HG03064 (cell line): ENCODE results near the gene AATK.

Source experiments
- ATAC-seq: cut with Tn5 transposase; IDR thresholded peaks from one replicate; pipeline ENCODE4 v1.9.1; 2021; ENCODE audit warnings: low read depth; ENCODE audit not compliant: unreplicated experiment

AATK gene, protein sequence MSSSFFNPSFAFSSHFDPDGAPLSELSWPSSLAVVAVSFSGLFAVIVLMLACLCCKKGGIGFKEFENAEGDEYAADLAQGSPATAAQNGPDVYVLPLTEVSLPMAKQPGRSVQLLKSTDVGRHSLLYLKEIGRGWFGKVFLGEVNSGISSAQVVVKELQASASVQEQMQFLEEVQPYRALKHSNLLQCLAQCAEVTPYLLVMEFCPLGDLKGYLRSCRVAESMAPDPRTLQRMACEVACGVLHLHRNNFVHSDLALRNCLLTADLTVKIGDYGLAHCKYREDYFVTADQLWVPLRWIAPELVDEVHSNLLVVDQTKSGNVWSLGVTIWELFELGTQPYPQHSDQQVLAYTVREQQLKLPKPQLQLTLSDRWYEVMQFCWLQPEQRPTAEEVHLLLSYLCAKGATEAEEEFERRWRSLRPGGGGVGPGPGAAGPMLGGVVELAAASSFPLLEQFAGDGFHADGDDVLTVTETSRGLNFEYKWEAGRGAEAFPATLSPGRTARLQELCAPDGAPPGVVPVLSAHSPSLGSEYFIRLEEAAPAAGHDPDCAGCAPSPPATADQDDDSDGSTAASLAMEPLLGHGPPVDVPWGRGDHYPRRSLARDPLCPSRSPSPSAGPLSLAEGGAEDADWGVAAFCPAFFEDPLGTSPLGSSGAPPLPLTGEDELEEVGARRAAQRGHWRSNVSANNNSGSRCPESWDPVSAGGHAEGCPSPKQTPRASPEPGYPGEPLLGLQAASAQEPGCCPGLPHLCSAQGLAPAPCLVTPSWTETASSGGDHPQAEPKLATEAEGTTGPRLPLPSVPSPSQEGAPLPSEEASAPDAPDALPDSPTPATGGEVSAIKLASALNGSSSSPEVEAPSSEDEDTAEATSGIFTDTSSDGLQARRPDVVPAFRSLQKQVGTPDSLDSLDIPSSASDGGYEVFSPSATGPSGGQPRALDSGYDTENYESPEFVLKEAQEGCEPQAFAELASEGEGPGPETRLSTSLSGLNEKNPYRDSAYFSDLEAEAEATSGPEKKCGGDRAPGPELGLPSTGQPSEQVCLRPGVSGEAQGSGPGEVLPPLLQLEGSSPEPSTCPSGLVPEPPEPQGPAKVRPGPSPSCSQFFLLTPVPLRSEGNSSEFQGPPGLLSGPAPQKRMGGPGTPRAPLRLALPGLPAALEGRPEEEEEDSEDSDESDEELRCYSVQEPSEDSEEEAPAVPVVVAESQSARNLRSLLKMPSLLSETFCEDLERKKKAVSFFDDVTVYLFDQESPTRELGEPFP (N-terminal part only)

GRCh38 chr17:81166033-81166492 is at the start of gene AATK:
TSS of gene AATK (minus strand) at chr17:81166221. CDS start at chr17:81165992, 229 bp downstream.
- ATAC-seq = no peak

DNA sequence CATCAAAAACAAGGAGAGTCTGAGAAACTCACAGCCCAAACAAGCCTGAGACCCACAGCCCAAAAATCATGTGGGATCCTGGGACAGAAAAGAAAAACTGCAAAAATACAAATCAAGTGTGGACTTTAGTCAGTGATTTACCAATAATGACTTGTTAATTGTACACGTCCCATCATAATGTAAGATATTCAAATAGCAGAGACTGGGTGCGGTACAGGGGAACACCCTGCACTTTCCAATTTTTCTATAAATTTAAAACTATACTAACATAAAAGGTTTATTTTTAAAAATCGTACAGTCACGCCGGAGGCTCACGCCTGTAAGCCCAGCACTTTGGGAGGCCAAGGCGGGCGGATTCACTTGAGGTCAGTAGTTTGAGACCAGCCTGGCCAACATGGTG is 48.0 kb upstream of the AATK start:
- ATAC-seq = no peak

DNA sequence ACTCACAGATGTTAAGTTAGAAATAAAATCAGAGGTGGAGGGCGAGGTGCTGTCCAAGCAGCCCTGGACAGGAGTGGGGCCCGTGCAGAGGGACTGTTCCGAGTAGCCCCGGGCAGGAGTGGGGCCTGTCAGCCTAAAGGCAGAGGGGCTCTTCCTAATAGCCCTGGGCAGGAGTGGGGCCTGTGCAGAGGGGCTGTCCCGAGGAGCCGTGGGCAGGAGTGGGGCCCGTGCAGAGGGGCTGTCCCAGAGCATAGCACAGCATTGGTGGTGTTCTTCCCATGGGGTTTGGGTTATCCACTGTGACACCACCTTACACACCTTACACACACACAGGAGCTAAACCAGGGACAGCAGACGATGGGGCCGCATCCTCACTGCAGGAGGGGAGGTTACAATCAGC is 46.3 kb upstream of the AATK start:
- ATAC-seq = no peak

DNA sequence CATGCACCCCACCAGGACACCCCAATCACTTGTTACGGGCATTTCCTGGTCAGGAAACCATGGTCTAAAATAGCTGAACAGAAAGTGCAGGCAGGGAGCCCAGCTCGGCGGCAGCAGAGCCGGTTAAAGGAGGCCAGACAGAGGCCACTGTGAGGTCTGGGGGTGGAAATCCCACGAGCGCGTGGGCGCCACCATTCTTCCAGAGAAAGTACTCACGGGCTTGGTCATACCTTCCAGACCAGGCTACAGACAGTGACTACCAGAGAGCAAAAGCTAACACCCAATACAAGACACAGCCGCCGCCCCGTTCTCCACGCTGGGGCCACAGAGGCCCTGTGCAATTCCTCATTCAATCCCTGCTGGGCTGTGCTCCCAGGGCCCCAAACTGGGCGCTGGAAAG is 44.8 kb upstream of the AATK start:
- no peak for ATAC-seq

DNA sequence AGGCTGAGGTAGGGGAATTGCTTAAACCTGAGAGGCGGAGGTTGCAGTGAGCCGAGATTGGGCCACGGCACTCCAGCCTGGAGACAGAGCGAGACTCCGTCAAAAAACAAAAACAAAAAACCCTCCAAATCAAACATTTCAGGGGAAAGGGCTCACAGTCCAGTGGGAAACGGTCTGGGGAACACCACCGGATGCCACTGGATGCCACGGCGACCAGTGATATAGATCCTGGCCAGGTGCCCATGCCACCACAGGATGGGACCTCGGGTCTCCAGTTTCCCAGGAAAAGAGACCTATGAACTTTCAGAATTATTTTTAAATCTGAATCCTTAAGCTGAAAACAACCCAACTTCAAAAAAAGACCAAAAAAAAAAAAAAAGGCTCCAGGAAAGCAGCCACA is 44.4 kb upstream of the AATK start:
- ATAC-seq = no peak

DNA sequence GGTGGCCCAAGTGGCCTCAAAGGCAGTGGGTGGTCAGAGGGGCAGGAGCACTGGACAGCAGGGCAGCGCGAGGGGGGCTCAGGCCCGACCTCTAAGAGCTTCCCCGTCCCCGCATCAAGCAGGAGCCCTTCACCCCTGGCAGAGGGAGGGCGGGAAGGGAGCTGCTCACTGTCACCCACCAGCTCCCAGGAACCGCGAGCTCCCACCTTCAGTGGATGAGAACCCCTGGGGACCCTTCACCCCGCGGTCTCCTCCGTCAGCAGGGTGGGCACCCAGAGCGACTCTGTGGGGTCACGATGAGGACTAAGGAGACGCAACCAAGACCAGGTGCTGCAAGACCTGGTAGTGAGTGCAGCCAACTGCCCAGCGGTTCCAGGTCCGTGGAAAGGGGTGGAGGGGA is 43.1 kb upstream of the AATK start:
- ATAC-seq = no peak

DNA sequence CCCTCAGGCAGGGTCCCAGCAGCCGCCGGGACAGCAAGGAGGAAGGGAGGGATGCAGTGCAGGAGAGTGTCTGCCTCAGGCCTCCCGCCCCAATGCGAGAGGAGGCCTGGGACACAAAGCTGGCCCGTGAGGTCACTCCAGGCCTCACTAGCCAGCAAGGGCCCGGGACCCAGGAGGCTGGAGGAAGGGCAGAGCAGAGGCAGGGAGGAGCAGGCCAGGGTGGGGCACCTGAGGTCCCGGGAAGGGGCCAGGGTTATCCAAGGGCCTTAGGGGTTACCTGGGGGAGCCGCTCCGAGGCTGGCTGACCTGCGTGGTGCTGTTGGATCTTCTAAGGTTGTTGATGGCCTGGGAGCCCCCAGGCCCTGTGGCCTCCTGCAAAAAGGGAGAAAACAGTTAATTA is 42.6 kb upstream of the AATK start:
- ATAC-seq = no peak

GRCh38 chr17:81207610-81208581 is 41.9 kb upstream of the AATK start:
- no peak for ATAC-seq

- no peak for ATAC-seq
Measured at GRCh38 chr17:81206657-81207056, 40.6 kb upstream of the AATK start.

DNA sequence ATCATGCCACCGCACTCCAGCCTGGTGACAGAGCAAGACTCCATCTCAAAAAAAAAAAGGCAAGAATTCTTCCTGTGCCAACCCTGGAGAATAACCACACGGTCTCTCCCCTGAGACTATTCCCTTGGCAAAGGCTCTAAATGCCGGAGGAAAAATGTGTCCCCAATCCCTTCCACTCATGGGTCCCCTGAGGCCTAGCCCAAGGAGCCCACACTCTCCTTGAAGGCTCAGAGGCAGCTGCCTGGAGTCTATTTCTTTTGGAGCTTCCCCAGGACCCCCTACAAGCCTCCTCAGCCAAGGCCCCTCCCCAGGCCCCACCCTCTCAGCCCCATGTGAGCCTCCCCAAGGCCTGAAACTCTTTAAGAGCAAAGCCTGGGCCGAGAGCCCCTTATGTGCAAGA is 40.1 kb upstream of the AATK start:
- no peak for ATAC-seq

- no peak for ATAC-seq
Measured at GRCh38 chr17:81204578-81204977, 38.6 kb upstream of the AATK start.

- ATAC-seq = no peak
Measured at GRCh38 chr17:81203136-81203535, 37.1 kb upstream of the AATK start.

GRCh38 chr17:81202318-81202717 is 36.3 kb upstream of the AATK start:
- ATAC-seq = no peak

DNA sequence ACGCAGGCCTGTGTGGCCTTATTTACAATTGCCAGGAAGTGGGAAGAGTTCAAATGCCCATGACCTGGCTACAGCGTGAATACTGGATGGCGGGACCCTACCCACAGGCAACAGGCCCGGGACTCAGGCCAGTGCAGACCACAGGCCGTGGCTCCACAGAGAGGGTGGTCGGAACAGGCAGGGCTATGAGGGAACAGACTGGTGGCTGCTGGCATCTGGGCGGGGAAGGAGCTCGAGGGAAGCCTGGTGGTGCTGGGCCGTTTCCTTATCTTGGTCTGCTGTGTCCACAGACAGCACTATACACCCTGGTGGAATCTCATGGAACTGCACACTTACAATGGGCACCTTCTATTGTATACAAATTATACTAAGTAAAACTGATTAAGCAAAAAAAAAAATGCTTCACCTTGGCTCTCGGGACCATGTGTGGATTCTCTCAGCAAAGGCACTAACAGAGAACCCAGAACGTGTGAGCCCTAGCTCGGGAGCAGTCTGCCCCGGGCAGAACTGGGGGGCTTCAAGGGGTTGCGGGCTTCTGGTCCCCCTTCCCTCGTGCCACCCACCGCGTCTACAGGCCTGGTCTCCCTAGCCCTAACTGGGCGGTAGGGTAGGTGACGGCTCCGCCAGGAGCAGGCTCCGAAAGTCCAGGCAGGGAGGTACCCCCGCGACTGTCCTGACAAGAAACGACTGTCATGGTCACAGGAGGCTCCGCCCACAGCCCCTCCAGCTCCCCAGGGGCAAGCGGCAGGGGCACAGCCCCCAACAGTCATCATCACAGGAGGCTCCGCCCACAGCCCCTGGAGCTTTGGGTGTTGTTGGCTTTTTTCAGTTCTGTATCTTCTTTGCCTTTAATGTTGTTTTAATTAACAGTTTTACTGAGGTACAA is 34.9 kb upstream of the AATK start:
- no peak for ATAC-seq

GRCh38 chr17:81200201-81200600 is 34.2 kb upstream of the AATK start:
- no peak for ATAC-seq

DNA sequence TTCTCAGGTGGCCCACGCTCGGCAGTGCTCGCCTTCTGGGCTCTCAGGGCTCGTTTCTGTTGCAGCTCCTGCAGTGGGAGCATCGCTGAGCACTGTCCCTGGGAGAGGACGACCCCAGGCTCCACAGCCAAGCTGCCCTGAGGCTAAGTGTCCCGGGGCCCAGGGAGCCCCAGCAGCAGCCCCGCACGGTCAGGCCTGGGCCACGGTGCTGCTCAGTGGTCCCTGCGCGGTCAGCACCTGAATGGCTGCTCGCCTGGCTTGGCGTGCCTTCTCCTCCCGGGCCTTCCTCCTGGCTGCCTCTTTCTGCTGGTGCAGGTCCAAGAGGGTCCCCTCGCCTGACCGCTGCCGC is 33.4 kb upstream of the AATK start:
- ATAC-seq = no peak

DNA sequence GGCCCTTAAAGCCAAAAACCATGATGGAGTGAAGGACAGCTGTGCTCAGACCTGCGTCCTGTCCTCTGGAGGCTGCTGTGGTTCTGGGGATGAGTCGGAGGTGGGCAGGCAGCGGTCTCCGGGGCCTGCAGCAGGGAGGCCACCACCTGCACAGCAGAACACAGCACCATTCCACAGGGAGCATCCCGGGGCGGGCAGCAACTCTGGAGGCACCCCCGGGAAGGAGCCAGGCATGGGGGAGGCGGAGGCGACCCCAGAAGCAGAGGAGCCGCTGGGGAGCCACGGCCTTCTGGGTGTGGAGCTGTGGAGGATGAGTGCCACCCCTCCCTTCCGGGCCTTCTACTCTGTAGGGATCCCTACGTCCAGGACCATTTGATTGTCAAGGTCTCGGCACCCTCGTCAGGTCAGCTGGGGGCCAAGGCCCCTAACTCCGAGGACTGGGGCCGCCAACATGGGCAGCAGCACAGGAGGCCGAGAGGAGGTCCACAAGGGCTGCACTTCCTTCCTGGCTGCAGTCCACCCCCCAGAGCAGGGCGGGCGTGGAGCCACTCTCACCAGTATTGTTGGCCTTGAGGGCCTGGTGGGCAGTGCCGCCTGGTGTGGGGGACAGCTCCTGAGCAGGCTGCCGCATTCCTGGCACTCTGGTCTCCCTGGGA is 32.9 kb upstream of the AATK start:
- no peak for ATAC-seq

DNA sequence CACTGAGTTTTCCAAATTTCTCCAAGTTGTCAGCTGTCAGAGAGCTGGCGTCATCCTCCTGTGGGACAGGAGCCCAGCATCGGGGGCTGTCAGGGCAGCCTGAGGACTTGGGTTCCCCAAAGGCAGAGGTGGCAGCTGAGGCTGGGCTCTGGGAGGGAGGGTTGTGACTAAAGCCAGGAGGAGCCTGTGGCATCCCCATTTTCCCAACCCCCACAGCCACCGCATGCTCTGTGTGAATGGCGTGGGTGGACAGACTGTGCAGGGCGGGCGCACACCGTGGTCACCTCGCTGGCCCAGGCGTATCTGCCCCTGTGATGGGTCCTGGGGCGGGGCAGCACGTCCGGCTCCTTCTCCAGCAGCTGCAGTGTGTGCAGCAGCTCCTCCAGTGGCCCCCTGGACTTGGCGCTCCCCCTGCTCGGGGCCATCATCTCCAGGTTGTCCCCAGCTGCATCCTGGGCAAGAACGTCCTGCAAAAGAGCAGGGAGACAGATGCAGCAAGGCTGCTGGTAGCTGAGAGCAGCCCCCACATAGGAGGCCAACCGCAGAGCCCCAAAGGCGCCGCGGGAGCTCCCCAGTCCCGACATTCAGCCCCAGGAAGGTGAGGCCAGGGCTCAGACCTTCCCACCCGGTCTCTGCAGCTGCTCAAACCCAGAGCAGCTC is 31.9 kb upstream of the AATK start:
- ATAC-seq = no peak
